GM21786 (cell line): ENCODE results near the gene AHSA1.

Experiments
- ATAC-seq: cut with Tn5 transposase; IDR thresholded peaks from one replicate; pipeline ENCODE4 v1.9.1; 2021; ENCODE audit not compliant: unreplicated experiment

AHSA1 gene

DNA sequence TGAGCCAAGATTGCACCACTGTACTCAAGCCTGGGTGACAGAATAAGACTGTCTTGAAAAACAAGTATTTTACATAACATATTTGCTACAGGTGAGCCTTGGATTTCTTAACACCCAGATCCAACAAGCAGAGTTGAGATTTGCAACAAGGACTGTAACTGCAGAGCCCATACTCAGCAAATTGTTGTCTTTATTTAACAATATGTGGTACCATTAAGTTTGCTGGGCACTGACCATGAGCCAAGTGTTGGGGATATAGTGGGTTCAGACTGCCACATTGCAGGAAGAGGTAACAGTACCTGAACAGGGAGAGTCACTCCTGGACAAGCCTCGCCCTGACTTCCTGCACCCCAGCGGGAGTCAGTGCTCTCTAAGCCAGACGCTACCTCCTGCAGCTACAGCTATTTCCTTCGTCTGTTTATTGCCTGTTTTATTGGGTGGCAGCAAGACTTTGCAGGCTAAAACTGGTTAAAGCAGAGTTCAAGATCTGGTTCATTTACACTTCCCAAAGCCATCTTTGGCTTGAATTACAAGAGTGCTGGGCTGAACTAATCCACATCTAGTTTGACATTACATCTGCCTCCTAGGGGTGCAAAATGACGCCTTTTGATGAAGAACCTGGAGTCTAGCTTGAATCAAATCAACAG, 12.5 kb downstream of the AHSA1 start:
- no peak for ATAC-seq

- no peak for ATAC-seq
These were observed 16.0 kb downstream of the AHSA1 start for GRCh38 chr14:77473921-77474320.

DNA sequence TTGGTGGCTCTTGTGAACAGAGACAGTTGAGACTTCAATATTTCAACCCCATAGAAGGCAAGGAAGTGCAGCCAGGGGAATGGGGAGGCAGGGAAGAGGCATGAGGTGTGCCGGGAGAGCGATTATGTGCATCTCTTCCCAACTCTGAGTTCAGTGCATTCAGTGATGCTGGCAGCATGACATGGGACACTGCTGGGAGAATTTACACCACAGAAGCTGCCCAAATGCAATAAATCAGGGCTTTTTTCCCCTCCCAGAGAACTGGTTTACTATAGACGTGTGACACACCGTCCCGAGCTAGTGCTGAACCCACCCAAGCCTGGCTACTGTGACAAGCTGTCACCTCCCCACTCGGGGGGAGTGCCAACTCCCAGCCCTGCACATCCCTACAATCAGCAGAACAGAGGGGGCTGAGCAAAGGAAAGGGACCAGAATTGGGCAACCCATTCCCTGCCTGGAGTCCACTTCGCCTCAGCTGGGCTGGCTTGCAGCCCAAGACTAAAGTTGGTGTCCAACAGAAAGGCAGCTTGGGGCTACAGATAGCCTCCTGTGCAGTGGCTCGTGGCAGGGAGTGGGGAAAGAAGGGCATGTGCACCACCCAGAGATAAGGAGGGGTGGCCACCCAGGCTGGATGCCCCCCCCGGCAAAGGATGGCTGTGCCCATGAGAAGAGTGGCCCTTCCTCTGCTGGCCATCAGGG, 16.7 kb downstream of the AHSA1 start:
- no peak for ATAC-seq

DNA sequence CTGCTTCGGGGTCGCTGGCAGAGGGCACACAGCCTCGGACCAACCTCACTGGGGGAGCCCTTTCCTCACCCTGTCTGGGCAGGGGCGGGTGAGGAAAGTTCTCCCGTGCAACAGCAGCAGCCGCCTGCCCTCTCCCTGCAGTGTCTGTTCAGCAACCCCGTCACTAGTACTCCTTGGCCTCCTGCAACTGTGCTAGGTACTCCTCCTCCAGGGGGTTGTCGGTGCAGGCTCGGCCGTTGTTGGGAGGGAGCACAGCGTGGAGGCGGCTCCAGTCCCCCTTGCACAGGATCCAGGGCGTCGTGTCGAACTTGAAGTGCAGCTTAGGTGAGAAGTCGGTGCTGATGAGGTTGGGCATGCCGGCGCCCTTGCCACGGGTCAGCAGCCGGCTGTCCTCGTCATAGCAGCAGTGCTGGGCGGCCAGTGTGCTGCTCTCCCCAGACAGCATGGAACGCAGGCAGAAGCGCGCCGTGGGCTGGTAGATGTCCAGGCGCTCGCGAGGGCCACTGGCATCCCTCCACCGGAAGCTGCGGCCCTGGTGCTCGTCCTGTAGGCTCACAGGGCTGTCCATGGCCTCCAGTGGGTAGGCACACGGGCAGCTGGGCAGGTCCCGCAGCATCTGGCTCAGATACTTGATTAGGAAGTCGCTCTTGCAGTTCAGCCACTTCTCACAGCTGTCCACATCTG, 17.7 kb downstream of the AHSA1 start:
- ATAC-seq, result no peak

DNA sequence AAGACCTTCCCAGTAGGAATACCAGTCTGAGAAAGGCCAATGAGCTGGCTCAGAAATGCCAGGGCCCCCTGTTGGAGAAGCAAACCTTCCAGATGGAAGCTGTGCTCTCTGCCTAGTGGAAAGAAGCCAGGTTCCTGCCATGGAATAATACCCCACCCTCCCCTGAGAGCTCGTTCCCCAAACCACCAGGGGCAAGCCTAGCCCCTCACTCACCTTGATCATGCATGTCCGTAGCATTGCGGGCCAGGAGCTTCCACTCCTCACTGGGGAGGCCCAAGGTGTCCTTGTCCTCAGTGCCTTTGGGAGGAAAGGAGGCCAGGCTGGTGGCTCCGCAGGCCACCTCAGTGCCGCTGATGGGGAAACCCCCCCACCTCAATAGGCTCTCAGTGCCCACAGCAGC, 20.1 kb downstream of the AHSA1 start:
- no peak for ATAC-seq

- ATAC-seq, result peak; percentile 96
These were observed 20.9 kb downstream of the AHSA1 start for GRCh38 chr14:77478796-77479195.

- ATAC-seq, result no peak
These were observed 24.5 kb downstream of the AHSA1 start for GRCh38 chr14:77482422-77482821.

GRCh38 chr14:77485256-77485655, 27.4 kb downstream of the AHSA1 start:
- ATAC-seq, result no peak

DNA sequence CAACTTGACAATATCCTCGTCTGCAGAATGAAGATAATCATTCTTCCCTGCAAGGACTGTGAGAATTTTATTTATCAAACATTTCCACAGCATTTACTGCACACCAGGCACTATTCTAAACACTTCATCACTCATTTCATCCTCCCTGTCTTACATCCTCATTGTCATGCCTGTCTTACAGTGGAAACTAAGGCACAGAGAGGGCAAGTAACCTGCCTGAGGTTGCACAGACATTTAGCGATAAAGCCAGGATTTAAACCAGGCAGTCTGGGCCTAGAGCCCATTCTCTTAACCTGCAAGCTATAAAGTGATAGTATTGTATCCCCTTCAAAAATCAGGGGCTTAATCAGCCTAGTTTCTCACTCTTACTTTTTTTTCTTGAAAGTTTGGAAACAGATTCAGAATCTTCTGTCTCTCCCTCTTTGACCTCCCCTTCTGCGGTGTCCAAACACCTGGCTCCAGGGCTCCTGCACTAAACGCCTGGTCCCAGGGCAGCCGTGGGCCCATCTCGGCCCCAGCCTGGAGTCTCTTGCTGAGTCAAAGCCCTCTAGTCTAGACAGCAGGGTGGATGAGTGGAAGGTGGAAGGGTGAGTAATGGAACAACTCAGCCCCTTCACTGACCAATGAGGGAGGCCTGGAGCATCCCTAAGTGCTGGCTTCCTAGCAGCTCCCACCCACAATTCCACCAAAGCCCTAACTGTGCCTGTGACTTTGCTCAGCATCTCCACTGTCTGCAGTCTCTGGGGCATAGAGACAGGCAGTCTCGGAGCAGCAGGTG, 28.2 kb downstream of the AHSA1 start:
- no peak for ATAC-seq

DNA sequence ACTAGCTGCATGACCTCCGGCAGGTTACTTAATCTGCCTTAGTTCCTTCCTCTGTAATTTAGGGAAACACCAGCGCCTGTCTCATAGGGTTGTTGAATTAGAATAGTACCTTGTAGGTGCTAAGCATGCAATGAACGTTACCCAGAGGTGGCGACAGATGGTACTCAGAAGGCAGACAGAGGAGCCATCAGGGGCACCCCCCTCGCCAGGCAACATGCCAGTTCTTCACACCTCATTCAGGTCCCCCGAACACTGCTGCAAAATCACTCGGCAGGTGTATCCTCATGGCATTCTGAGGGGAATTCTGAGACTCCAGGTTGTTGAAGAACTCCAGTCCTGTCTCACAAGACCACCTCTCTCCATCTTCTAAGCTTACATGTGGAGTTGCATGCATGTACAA, 30.7 kb downstream of the AHSA1 start:
- no peak for ATAC-seq

DNA sequence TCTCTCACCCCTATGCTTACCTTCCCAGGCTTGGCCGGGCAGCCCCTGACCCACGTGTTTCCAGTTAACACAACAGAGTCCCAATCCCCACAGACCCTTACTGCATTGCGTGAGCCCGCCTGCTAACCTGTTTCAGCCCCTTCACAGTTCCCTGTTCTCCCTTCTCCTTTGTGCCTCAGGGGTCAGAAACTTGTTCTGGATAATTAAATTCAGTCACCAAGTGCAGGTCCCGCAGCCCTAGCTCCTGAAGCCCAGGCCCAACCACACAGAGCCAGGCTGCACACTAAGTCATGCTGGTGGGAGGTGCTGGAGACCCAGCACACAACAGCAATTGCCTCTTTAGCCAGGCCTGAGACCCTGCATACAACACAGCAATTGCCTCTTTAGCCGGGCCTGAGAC, 31.1 kb downstream of the AHSA1 start:
- ATAC-seq, result no peak

GRCh38 chr14:77490347-77490986, 32.6 kb downstream of the AHSA1 start:
- no peak for ATAC-seq

DNA sequence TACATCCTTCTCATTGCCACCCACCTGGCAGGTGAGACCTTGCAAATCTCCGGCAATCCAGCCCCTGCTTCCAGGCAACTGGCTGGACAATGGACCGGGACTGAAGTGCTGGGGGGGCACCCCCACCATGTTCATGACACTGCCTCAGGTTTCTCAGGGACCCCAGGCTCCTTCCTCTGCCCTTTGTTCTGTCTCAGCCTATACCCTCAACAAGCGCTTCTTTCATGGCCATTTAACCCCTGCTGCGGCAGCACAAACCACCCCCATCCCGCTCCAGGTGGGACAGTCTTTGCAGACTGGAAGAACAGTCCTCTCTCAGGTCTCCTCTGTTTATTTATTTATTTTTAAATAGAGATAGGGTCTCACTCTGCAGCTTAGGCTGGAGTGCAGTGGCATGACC, 33.2 kb downstream of the AHSA1 start:
- no peak for ATAC-seq

DNA sequence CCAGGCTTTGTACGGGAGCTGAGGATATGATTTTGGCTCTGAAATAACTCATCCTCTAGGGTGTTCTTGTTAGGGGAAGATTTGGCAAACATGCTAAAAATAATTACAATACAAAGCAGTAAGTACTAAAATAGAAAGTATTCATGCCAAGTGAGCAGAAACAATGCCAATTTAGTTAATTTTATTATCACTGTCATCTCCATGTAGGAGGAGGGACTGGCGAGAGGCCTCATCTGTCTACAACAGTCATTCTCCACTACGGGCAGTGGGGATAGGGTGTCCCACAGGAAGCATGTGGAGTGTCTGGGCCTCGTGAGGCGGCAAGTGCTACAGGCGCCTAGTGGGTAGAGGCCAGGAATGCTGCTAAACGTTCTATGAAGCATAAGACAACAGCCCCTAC, 37.4 kb downstream of the AHSA1 start:
- no peak for ATAC-seq

- ATAC-seq, result peak; percentile 42
These were observed 40.5 kb downstream of the AHSA1 start, which contains the start of gene ISM2 for GRCh38 chr14:77498120-77498979. ISM2 (minus strand) TSS chr14:77498816; CDS start chr14:77498793, 23 bp downstream.

- peak; percentile 27 for ATAC-seq
These were observed 41.2 kb downstream of the AHSA1 start for GRCh38 chr14:77498984-77499527.

GRCh38 chr14:77502109-77502782, 44.4 kb downstream of the AHSA1 start:
- no peak for ATAC-seq

- no peak for ATAC-seq
These were observed 45.2 kb downstream of the AHSA1 start for GRCh38 chr14:77503138-77503537.

GRCh38 chr14:77505031-77505430, 47.1 kb downstream of the AHSA1 start:
- no peak for ATAC-seq
